Vagina (tissue), 2 donors: ENCODE measurements around the gene ENTHD1. TPM values are rescaled to one million over a fixed set of nuclear protein-coding genes. Genes with fewer than 3 reads are reported as not detected.

Experiments used
- DNase-seq, 2 donors: peaks; one replicate each; pipeline ENCODE4 v3.0.0-alpha.2; 2017; ENCODE audit errors: extremely low spot score in 2 of 2
- H3K27ac ChIP-seq: fragments of 200-600 bp; sonication (generic); one replicate; pipeline ENCODE4 v1.5.1; 2019
- H3K27me3 ChIP-seq: fragments of 200-600 bp; sonication (generic); one replicate; pipeline ENCODE4 v1.5.1; 2019
- H3K36me3 ChIP-seq, 2 donors: fragments of 200-600 bp; sonication (generic); one replicate each; pipeline ENCODE4 v1.5.1; 2017 to 2019
- H3K4me1 ChIP-seq: fragments of 200-600 bp; sonication (generic); one replicate; pipeline ENCODE4 v1.5.1; 2019
- H3K4me3 ChIP-seq, 2 donors: fragments of 200-600 bp; sonication (generic); 1 replicate in 1 of 2; 2 replicates in 1 of 2; pipeline ENCODE4 v1.5.1; 2016 to 2019
- H3K9me3 ChIP-seq: fragments of 200-600 bp; sonication (generic); one replicate; pipeline ENCODE4 v1.5.1; 2019
- CTCF ChIP-seq, 3 experiments: fragments of 450-650 bp in 2 of 3; fragments of 200-600 bp in 1 of 3; sonication (generic) in 1 of 3; IDR thresholded peaks; one replicate each; pipeline ENCODE4 v1.5.1; 2017 to 2019; ENCODE audit warnings: antibody characterized with exemption in 3 of 3, mild to moderate bottlenecking in 2 of 3, moderate library complexity in 2 of 3
- POLR2A ChIP-seq, 2 donors: fragments of 450-650 bp; IDR thresholded peaks; one replicate each; pipeline ENCODE4 v1.6.1; 2017; ENCODE audit warnings: antibody characterized with exemption in 2 of 2, mild to moderate bottlenecking in 2 of 2, moderate library complexity in 2 of 2
- POLR2AphosphoS5 ChIP-seq, 2 donors: sonication (generic); formaldehyde crosslinking; IDR thresholded peaks; one replicate each; pipeline ENCODE4 v1.9.0; 2017; ENCODE audit warnings: antibody characterized with exemption in 2 of 2, mild to moderate bottlenecking in 2 of 2, low read depth in 1 of 2; ENCODE audit not compliant: insufficient read depth in 1 of 2
- intact Hi-C: fragments of 100-400 bp; cut with DNase I; formaldehyde crosslinking; loops from one replicate; pipeline ENCODE4 v1.15.1; 2023
- total RNA-seq: library from RNA; depleted of rRNA; stranded (reverse); fragments of >200 nt; gene quantifications from one replicate; pipeline ENCODE4 v1.2.3, GENCODE V29; 2016

ENTHD1 gene
- total RNA-seq, 1 donor from 2014 or later = not detected

DNA sequence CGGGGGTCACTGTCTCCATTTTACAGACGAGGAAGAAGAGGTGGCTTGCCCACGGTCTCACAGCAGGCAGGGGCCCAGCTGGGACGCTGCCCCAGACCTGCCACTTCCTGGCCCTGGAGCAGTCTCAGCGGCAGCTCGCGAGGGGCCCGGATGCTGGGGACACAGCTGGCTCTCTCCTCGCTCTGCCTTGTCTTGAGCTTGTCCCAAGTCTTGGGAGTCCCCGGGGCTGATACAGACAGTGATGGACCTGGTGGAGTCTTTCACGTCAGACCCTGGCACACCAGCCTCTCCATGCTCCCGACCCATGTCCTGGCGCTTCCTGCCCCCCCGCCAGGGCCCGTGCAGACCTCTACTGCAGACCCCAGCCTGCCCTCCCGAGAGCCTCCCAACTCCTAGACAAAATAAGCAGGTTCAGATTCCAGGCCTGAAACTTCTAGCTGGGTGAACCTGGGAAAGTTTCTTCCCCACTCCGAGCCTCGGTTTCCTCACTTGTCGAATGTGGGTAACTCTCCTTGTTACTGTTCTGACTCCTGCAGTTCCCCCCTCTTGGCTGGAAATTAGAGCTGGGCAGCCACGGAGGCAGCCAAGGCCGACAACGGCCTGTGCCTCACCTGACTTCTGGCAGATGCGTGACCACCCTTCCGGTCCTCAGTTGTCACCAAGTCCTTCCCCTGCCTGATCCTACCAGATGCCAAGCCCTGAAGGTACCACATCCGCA lies 177.6 kb downstream of the ENTHD1 start:
- no peak for DNase-seq
- H3K27ac ChIP-seq = no peak overlapping the region
- TF ChIP-seq POLR2AphosphoS5 (IDR thresholded peaks at IDR 0.05; ENCODE audit: insufficient read depth in 1 of 2, low read depth in 1 of 2) = no peak
- no peak for TF ChIP-seq CTCF (IDR thresholded peaks at IDR 0.05)
- TF ChIP-seq POLR2A (IDR thresholded peaks at IDR 0.05) = no peak
- no peaks in the 10 kb centered on the region for H3K9me3 ChIP-seq
- intact Hi-C loops = no loop called here
- H3K36me3 ChIP-seq = no peaks in the 10 kb centered on the region
- H3K27me3 ChIP-seq = no peaks in the 10 kb centered on the region
- no peak overlapping the region for H3K4me3 ChIP-seq
- H3K4me1 ChIP-seq = no peaks in the 10 kb centered on the region

GRCh38 chr22:39714321-39714720 lies 179.2 kb downstream of the ENTHD1 start:
- no peaks in the 10 kb centered on the region for H3K9me3 ChIP-seq
- TF ChIP-seq POLR2AphosphoS5 (IDR thresholded peaks at IDR 0.05; ENCODE audit: insufficient read depth in 1 of 2, low read depth in 1 of 2) (no peak), POLR2A (IDR thresholded peaks at IDR 0.05) (no peak), CTCF (IDR thresholded peaks at IDR 0.05) (no peak)
- no peak for DNase-seq
- no peak overlapping the region for H3K4me3 ChIP-seq
- no peaks in the 10 kb centered on the region for H3K27me3 ChIP-seq
- no peaks in the 10 kb centered on the region for H3K36me3 ChIP-seq
- H3K4me1 ChIP-seq = no peaks in the 10 kb centered on the region
- no peak overlapping the region for H3K27ac ChIP-seq
- intact Hi-C loops = no loop called here

- no peak for TF ChIP-seq POLR2A (IDR thresholded peaks at IDR 0.05)
- TF ChIP-seq POLR2AphosphoS5 (IDR thresholded peaks at IDR 0.05; ENCODE audit: insufficient read depth in 1 of 2, low read depth in 1 of 2) = no peak
- no peak for TF ChIP-seq CTCF (IDR thresholded peaks at IDR 0.05)
- H3K27ac ChIP-seq = no peak overlapping the region
- no peaks in the 10 kb centered on the region for H3K4me1 ChIP-seq
- no peaks in the 10 kb centered on the region for H3K36me3 ChIP-seq
- no peaks in the 10 kb centered on the region for H3K9me3 ChIP-seq
- no peak overlapping the region for H3K4me3 ChIP-seq
- DNase-seq = no peak
- intact Hi-C loops = no loop called here
- no peaks in the 10 kb centered on the region for H3K27me3 ChIP-seq
Observed at GRCh38 chr22:39713799-39714290, 179.7 kb downstream of the ENTHD1 start.

DNA sequence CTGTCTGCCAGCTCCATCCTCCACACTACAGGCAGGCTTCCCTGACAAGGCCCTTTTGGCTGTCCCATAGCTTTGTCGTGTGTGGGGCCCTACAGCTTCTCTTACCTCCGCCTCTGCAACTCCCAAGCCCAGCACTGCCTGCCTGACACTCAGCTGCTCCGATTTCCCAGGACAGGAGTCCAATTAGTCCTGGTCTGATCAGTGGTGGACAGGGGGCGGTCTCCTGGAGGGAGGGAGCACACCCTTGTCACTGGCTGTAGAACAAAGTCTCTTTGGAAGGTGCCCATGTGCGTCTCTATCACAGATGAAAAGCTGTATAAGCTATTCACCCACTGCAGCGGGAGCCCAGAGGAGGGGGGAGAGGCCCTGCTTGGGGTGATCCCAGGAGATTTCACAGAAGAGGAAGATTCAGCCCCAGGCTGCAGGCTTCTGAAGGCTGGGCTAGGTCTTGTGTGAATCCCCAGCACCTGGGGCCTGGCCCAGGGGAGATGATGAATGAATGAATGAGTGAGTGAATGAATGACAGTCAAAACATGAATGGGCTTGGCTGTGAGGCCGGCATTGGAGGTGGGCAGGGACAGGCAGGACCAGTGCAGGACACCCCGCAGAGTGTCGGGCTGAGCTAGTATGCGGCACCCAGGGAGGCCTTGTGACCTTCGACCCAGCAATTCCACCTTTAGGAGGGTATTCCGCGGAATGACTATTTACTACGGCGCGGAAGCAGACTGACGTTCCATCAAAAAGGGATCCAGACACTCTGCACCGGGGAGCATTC lies 180.6 kb downstream of the ENTHD1 start:
- Histone ChIP-seq H3K27ac (no peak overlapping the region), H3K9me3 (no peaks in the 10 kb centered on the region), H3K36me3 (no peaks in the 10 kb centered on the region), H3K4me3 (no peak overlapping the region), H3K27me3 (no peaks in the 10 kb centered on the region), H3K4me1 (no peaks in the 10 kb centered on the region)
- TF ChIP-seq CTCF (IDR thresholded peaks at IDR 0.05) = no peak
- TF ChIP-seq POLR2AphosphoS5 (IDR thresholded peaks at IDR 0.05; ENCODE audit: insufficient read depth in 1 of 2, low read depth in 1 of 2) = no peak
- TF ChIP-seq POLR2A (IDR thresholded peaks at IDR 0.05) = no peak
- DNase-seq = no peak
- intact Hi-C loops = no loop called here

DNA sequence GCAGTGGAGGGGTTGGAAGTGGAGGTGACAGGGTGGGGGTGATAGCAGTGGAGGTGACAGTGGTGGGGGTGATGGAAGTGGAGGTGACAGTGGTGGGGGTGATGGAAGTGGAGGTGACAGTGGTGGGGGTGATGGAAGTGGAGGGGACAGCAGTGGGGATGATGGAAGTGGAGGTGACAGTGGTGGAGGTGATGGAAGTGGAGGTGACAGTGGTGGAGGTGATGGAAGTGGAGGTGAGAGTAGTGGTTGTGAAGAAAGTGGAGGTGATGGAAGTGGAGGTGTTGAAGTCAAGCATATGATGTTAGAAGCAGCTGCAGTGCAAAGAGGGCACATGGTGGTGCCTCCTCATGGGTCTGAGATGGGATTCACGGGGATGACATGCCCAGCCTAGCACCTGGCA lies 181.5 kb downstream of the ENTHD1 start:
- intact Hi-C loops = no loop called here
- no peaks in the 10 kb centered on the region for H3K27me3 ChIP-seq
- TF ChIP-seq CTCF (IDR thresholded peaks at IDR 0.05) = no peak
- no peaks in the 10 kb centered on the region for H3K36me3 ChIP-seq
- H3K9me3 ChIP-seq = no peaks in the 10 kb centered on the region
- no peaks in the 10 kb centered on the region for H3K4me1 ChIP-seq
- no peak overlapping the region for H3K4me3 ChIP-seq
- no peak overlapping the region for H3K27ac ChIP-seq
- DNase-seq = no peak
